A673 (cell line): Measurements from ENCODE around the gene TPP1. TPM values are rescaled to one million over a fixed set of nuclear protein-coding genes. Genes with fewer than 3 reads are reported as not detected.
A peak's percentile ranks its signal among the peaks of the same experiment; 100 is the strongest.

ENCODE experiments used
- BruUV-seq: library from RNA; stranded (reverse); fragments of 400-500 nt; replicated peaks from 2 replicates; lab custom pipeline; 2021; lab: Mats Ljungman, UMichigan
- CTCF ChIA-PET: fragments of 300-600 bp; sonication (Branson Sonifier 250); formaldehyde crosslinking; loops from one replicate; lab custom pipeline; 2022; ENCODE audit warnings: antibody characterized with exemption; lab: Charles Lee
- POLR2A ChIA-PET: fragments of 300-600 bp; sonication (Branson Sonifier 250); formaldehyde crosslinking; loops from one replicate; lab custom pipeline; 2022; ENCODE audit warnings: antibody characterized with exemption; ENCODE audit not compliant: low non-redundant PET; lab: Charles Lee
- DNase-seq: peaks from one replicate; pipeline ENCODE4 v3.0.0-alpha.2; 2015; ENCODE audit warnings: low spot score
- H3K27ac ChIP-seq: fragments of 200-600 bp; sonication (generic); 2 replicates; pipeline ENCODE4 v1.5.1; 2016; ENCODE audit warnings: mixed run types, low read depth, mild to moderate bottlenecking, mixed read lengths, antibody characterized with exemption, low read length; ENCODE audit not compliant: poor library complexity, severe bottlenecking
- H3K27me3 ChIP-seq: fragments of 200-600 bp; sonication (generic); replicated peaks from 2 replicates; pipeline ENCODE4 v1.6.1; 2017; ENCODE audit warnings: mixed run types, low read depth, mild to moderate bottlenecking, mixed read lengths, antibody characterized with exemption, low read length; ENCODE audit not compliant: insufficient read depth, poor library complexity
- H3K36me3 ChIP-seq: fragments of 200-600 bp; sonication (generic); 2 replicates; pipeline ENCODE4 v1.6.1; 2016; ENCODE audit warnings: mixed run types, mild to moderate bottlenecking, mixed read lengths, antibody characterized with exemption, low read length; ENCODE audit not compliant: insufficient read depth, poor library complexity, severe bottlenecking
- H3K4me1 ChIP-seq: fragments of 200-600 bp; sonication (generic); 2 replicates; pipeline ENCODE4 v1.6.1; 2017; ENCODE audit warnings: mixed run types, mild to moderate bottlenecking, mixed read lengths, antibody characterized with exemption, low read length; ENCODE audit not compliant: insufficient read depth, poor library complexity, severe bottlenecking
- H3K4me3 ChIP-seq: fragments of 200-600 bp; sonication (generic); 2 replicates; pipeline ENCODE4 v1.5.1; 2016; ENCODE audit warnings: low read depth, mixed run types, mild to moderate bottlenecking, mixed read lengths, low read length; ENCODE audit not compliant: poor library complexity, severe bottlenecking
- H3K9me3 ChIP-seq: fragments of 200-600 bp; sonication (generic); 2 replicates; pipeline ENCODE4 v1.6.1; 2016; ENCODE audit warnings: mixed run types, low read depth, mild to moderate bottlenecking, mixed read lengths, antibody characterized with exemption, low read length; ENCODE audit not compliant: poor library complexity, severe bottlenecking
- EZH2 ChIP-seq: fragments of 200-600 bp; sonication (generic); IDR thresholded peaks from 2 replicates; pipeline ENCODE4 v1.6.1; 2017; ENCODE audit warnings: borderline replicate concordance, low read depth, mild to moderate bottlenecking, mixed read lengths, antibody characterized with exemption, low read length; ENCODE audit not compliant: poor library complexity, severe bottlenecking
- intact Hi-C: fragments of 100-400 bp; cut with micrococcal nuclease; formaldehyde crosslinking; loops from one replicate; pipeline ENCODE4 v1.10.0; 2022; ENCODE audit not compliant: unreplicated experiment
- total RNA-seq: library from RNA; stranded (reverse); gene quantifications from 2 replicates; pipeline ENCODE4 v1.2.3, GENCODE V29; 2021
- TF ChIP-seq, protein P1 (sequence below): fragments of 300-800, 200-600 bp; sonication (generic); conservative IDR thresholded peaks from 2 replicates; pipeline ENCODE4 v1.5.1; 2017; ENCODE audit warnings: low read depth, mild to moderate bottlenecking, antibody characterized with exemption, low read length, moderate library complexity, mixed read lengths

TPP1 gene
- total RNA-seq, 1 experiment from 2014 or later, result 53.0 TPM

DNA sequence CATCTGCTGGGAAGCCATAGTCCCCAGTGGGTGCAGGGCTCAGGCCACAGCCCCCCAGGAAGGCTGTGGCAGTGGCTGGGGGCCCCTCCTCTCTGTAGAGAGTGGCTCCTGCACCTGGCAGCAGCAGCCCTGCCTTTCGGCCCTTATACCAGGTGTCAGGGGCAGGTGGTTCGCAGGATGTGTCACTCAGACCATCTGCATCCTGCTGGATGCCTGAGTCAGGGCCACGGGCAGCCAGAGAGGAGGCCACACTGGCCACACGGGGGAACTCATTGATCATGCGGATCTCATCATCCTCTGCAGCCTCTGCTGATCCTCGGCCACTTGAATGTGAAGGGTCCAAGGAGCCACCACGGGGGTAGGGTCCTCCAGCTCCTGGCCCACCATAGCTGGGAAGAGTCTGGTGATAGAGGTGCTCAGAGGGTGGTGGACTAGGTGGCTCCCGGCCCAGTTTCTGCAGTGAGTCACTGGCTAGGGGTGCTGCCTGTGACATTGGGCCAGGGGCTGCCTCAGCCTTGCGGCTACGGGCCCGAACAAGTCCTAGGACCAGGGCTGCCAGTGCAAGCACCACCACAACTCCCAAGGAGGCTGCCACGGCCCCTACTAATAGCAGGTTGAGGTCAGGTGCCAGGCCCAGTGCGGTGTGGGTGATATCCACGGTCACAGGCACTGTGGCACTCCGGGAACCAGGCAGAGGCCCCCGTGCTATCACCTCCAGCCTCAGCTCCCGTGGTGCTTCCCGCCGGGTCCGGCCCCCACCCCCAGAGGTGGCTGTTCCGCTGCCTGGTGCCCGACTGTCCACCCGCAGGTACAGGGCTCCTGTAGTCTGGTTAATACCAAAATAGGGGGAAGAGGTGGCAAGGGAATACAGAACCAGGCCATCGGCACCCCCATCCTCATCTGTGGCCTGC is 3.3 kb upstream of the TPP1 start:
- ChIA-PET POLR2A (no interaction called here), CTCF (no interaction called here)
- no peak overlapping the region for H3K4me3 ChIP-seq
- H3K4me1 ChIP-seq, result peaks cover 6% of the 10 kb centered on the region
- H3K36me3 ChIP-seq, result no peaks in the 10 kb centered on the region
- H3K9me3 ChIP-seq, result no peaks in the 10 kb centered on the region
- no peak for DNase-seq
- H3K27me3 ChIP-seq, result no peaks in the 10 kb centered on the region
- no peak overlapping the region for H3K27ac ChIP-seq
- no TSS peak for BruUV-seq
- intact Hi-C loops, result no loop called here
- TF ChIP-seq, protein P1, sequence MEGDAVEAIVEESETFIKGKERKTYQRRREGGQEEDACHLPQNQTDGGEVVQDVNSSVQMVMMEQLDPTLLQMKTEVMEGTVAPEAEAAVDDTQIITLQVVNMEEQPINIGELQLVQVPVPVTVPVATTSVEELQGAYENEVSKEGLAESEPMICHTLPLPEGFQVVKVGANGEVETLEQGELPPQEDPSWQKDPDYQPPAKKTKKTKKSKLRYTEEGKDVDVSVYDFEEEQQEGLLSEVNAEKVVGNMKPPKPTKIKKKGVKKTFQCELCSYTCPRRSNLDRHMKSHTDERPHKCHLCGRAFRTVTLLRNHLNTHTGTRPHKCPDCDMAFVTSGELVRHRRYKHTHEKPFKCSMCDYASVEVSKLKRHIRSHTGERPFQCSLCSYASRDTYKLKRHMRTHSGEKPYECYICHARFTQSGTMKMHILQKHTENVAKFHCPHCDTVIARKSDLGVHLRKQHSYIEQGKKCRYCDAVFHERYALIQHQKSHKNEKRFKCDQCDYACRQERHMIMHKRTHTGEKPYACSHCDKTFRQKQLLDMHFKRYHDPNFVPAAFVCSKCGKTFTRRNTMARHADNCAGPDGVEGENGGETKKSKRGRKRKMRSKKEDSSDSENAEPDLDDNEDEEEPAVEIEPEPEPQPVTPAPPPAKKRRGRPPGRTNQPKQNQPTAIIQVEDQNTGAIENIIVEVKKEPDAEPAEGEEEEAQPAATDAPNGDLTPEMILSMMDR, result no peak
- TF ChIP-seq EZH2, result no peak

DNA sequence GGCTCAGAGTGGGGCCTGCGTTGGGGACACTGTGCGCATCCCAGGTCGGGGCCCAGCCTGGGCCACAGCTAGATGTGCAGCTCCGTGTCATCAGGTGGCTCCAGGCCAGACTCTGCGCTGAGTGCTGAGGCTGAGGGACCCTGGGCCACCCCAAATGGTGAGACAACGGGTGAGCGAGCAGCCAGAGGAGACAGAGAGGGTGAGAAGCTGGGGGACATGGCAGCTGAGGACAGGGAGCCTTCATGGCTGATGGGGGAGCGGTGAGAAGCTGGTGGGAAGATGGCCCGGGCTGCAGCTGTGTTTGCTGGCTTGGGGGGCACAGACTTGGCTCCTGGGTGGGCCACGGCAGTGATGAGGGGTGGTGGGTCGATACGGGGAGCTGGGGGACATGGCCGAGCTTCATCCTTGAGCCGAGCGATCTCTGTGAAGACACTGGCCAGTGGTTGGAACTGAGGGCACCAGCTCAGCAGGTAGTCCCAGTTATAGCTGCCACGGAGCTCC is 2.5 kb upstream of the TPP1 start:
- no peak for TF ChIP-seq EZH2
- TF ChIP-seq, protein P1, result no peak
- Histone ChIP-seq H3K9me3 (no peaks in the 10 kb centered on the region), H3K4me1 (peaks cover 10% of the 10 kb centered on the region), H3K27me3 (no peaks in the 10 kb centered on the region), H3K27ac (no peak overlapping the region), H3K36me3 (no peaks in the 10 kb centered on the region), H3K4me3 (no peak overlapping the region)
- BruUV-seq, result no TSS peak
- intact Hi-C loops, result no loop called here
- DNase-seq, result no peak
- ChIA-PET POLR2A (interaction anchor here (0.6 kb wide), 1 partner anchor 264 kb away, joined by 3 read pairs; no protein-coding TSS in a partner anchor), CTCF (no interaction called here)

- no peaks in the 10 kb centered on the region for H3K36me3 ChIP-seq
- peaks cover 10% of the 10 kb centered on the region for H3K4me1 ChIP-seq
- no peak overlapping the region for H3K4me3 ChIP-seq
- H3K27ac ChIP-seq, result no peak overlapping the region
- H3K27me3 ChIP-seq, result no peaks in the 10 kb centered on the region
- peak; percentile 4 for DNase-seq
- TF ChIP-seq, protein P1, result no peak
- no peak for TF ChIP-seq EZH2
- BruUV-seq, result no TSS peak
- intact Hi-C loops, result no loop called here
- ChIA-PET CTCF (no interaction called here), POLR2A (no interaction called here)
- H3K9me3 ChIP-seq, result no peaks in the 10 kb centered on the region
Observed at GRCh38 chr11:6620636-6621035, 1.4 kb upstream of the TPP1 start.
